Measurements from ENCODE around the gene ZNF277. TPM values are rescaled to one million over a fixed set of nuclear protein-coding genes. Genes with fewer than 3 reads are reported as not detected.

Gene ZNF277
- total RNA-seq: 29.1 TPM

- peak; percentile 96 to 100 (median 99) for DNase-seq (ENCODE audit: low read depth in 2 of 3, low spot score in 2 of 3)
These were observed at the start of gene ZNF277, which contains the start of gene DOCK4 for GRCh38 chr7:112206238-112206990. ZNF277 (plus strand) TSS chr7:112206695; CDS start chr7:112206717, 22 bp downstream. DOCK4 (minus strand) TSS chr7:112206399; CDS start chr7:112206138, 261 bp downstream.

GRCh38 chr7:112157072-112157471 lies 49.4 kb upstream of the ZNF277 start:
- peak in 2 of 3 donors; percentile 84 to 96 for DNase-seq (ENCODE audit: low read depth in 2 of 3, low spot score in 2 of 3)

GRCh38 chr7:112159351-112159750 lies 47.1 kb upstream of the ZNF277 start:
- DNase-seq (ENCODE audit: low read depth in 2 of 3, low spot score in 2 of 3): peak in 2 of 3 donors; percentile 35 to 64

- DNase-seq (ENCODE audit: low read depth in 2 of 3, low spot score in 2 of 3): no peak
These were observed 46.2 kb upstream of the ZNF277 start for GRCh38 chr7:112160130-112160770.

GRCh38 chr7:112160771-112161150 lies 45.7 kb upstream of the ZNF277 start:
- no peak for DNase-seq (ENCODE audit: low read depth in 2 of 3, low spot score in 2 of 3)

GRCh38 chr7:112161253-112162141 lies 45.0 kb upstream of the ZNF277 start:
- DNase-seq (ENCODE audit: low read depth in 2 of 3, low spot score in 2 of 3): no peak

- DNase-seq (ENCODE audit: low read depth in 2 of 3, low spot score in 2 of 3): peak in 1 of 3 donors; percentile 11
These were observed 44.2 kb upstream of the ZNF277 start for GRCh38 chr7:112162142-112162766.

GRCh38 chr7:112162784-112163506 lies 43.5 kb upstream of the ZNF277 start:
- no peak for DNase-seq (ENCODE audit: low read depth in 2 of 3, low spot score in 2 of 3)

GRCh38 chr7:112167147-112167546 lies 39.3 kb upstream of the ZNF277 start:
- DNase-seq (ENCODE audit: low read depth in 2 of 3, low spot score in 2 of 3): no peak

- DNase-seq (ENCODE audit: low read depth in 2 of 3, low spot score in 2 of 3): no peak
These were observed 37.6 kb upstream of the ZNF277 start for GRCh38 chr7:112168915-112169314.

GRCh38 chr7:112171673-112172072 lies 34.8 kb upstream of the ZNF277 start:
- no peak for DNase-seq (ENCODE audit: low read depth in 2 of 3, low spot score in 2 of 3)

- no peak for DNase-seq (ENCODE audit: low read depth in 2 of 3, low spot score in 2 of 3)
These were observed 33.5 kb upstream of the ZNF277 start for GRCh38 chr7:112172870-112173567.

GRCh38 chr7:112173568-112173905 lies 33.0 kb upstream of the ZNF277 start:
- DNase-seq (ENCODE audit: low read depth in 2 of 3, low spot score in 2 of 3): no peak

- no peak for DNase-seq (ENCODE audit: low read depth in 2 of 3, low spot score in 2 of 3)
These were observed 32.3 kb upstream of the ZNF277 start for GRCh38 chr7:112174192-112174591.

GRCh38 chr7:112176241-112176640 lies 30.3 kb upstream of the ZNF277 start:
- no peak for DNase-seq (ENCODE audit: low read depth in 2 of 3, low spot score in 2 of 3)

- DNase-seq (ENCODE audit: low read depth in 2 of 3, low spot score in 2 of 3): no peak
These were observed 29.6 kb upstream of the ZNF277 start for GRCh38 chr7:112176693-112177415.

GRCh38 chr7:112180223-112180622 lies 26.3 kb upstream of the ZNF277 start:
- no peak for DNase-seq (ENCODE audit: low read depth in 2 of 3, low spot score in 2 of 3)

GRCh38 chr7:112182749-112183148 lies 23.7 kb upstream of the ZNF277 start:
- DNase-seq (ENCODE audit: low read depth in 2 of 3, low spot score in 2 of 3): no peak

- no peak for DNase-seq (ENCODE audit: low read depth in 2 of 3, low spot score in 2 of 3)
These were observed 23.2 kb upstream of the ZNF277 start for GRCh38 chr7:112183266-112183665.
